K562 (cell line): ENCODE data around the gene MOK.

ENCODE experiments used
- BRCA1 ChIP-seq, 2 experiments: fragments of 450-650 bp in 1 of 2; sonication (generic) in 1 of 2; formaldehyde crosslinking in 1 of 2; IDR thresholded peaks; 2 replicates each; pipeline versions ENCODE4 v1.5.0 to v1.6.1; 2017 to 2020; ENCODE audit warnings: mild to moderate bottlenecking in 1 of 2, missing genetic modification reagents in 1 of 2
- BRF2 ChIP-seq: IDR thresholded peaks from 3 replicates; pipeline ENCODE4 v1.6.1; 2011; ENCODE audit warnings: borderline replicate concordance, mild to moderate bottlenecking; ENCODE audit not compliant: insufficient read length, insufficient read depth
- CBX8 ChIP-seq: fragments of 200-600 bp; sonication (generic); IDR thresholded peaks from 2 replicates; pipeline ENCODE4 v1.6.1; 2012; ENCODE audit warnings: borderline replicate concordance, mixed run types, low read depth, mild to moderate bottlenecking, moderate library complexity, mixed read lengths, low read length, control low read depth, inconsistent platforms; ENCODE audit not compliant: poor library complexity, severe bottlenecking; ENCODE audit errors: extremely low read depth
- E4F1 ChIP-seq: fragments of 250-450 bp; sonication (Bioruptor Pico); IDR thresholded peaks from 2 replicates; pipeline ENCODE4 v1.5.0; 2021; ENCODE audit warnings: mild to moderate bottlenecking, borderline replicate concordance
- HMGXB4 ChIP-seq: sonication (generic); formaldehyde crosslinking; IDR thresholded peaks from 2 replicates; pipeline ENCODE4 v1.8.1; 2023; ENCODE audit warnings: mild to moderate bottlenecking, missing genetic modification reagents
- KDM1A ChIP-seq, 2 experiments: fragments of 450-650 bp; IDR thresholded peaks; 2 replicates each; pipeline ENCODE4 v1.6.1; 2016; ENCODE audit warnings: mild to moderate bottlenecking in 2 of 2
- PATZ1 ChIP-seq: fragments of 250-450 bp; sonication (Bioruptor Pico); IDR thresholded peaks from 2 replicates; pipeline ENCODE4 v1.5.0; 2020; ENCODE audit warnings: mild to moderate bottlenecking, borderline replicate concordance
- POLR2AphosphoS5 ChIP-seq: IDR thresholded peaks from 2 replicates; pipeline ENCODE4 v1.6.1; 2011; ENCODE audit warnings: mild to moderate bottlenecking, low read depth, low read length, moderate library complexity; ENCODE audit not compliant: control insufficient read depth, insufficient read depth
- RAD21 ChIP-seq, 2 experiments: fragments of 250-450 bp in 1 of 2; fragments of 450-650 bp in 1 of 2; sonication (Bioruptor Pico) in 1 of 2; formaldehyde crosslinking in 1 of 2; IDR thresholded peaks in 1 of 2; conservative IDR thresholded peaks in 1 of 2; 2 replicates each; pipeline versions ENCODE4 v1.4.0 to v1.8.0; 2020 to 2022; ENCODE audit warnings: mild to moderate bottlenecking in 2 of 2, moderate library complexity in 1 of 2
- SPI1 ChIP-seq: IDR thresholded peaks from 2 replicates; pipeline ENCODE4 v1.6.1; 2011; ENCODE audit warnings: low read depth, low read length, control low read depth, borderline replicate concordance
- YY1 ChIP-seq, 3 experiments: IDR thresholded peaks; 2 replicates each; pipeline ENCODE4 v1.6.1; 2011; ENCODE audit warnings: low read length in 2 of 3, mild to moderate bottlenecking in 2 of 3, moderate library complexity in 2 of 3, borderline replicate concordance in 1 of 3, control low read depth in 1 of 3, low read depth in 1 of 3; ENCODE audit not compliant: insufficient read depth in 3 of 3, insufficient replicate concordance in 2 of 3, control insufficient read depth in 1 of 3, insufficient read length in 1 of 3; ENCODE audit errors: extremely low read depth in 1 of 3
- ZNF609 ChIP-seq: sonication (generic); formaldehyde crosslinking; IDR thresholded peaks from 2 replicates; pipeline ENCODE4 v1.8.1; 2023; ENCODE audit warnings: missing genetic modification reagents, mild to moderate bottlenecking, borderline replicate concordance
- TF ChIP-seq, protein P1 (sequence below), 3 experiments: IDR thresholded peaks in 2 of 3; conservative IDR thresholded peaks in 1 of 3; 2 replicates each; pipeline ENCODE4 v1.5.1; 2011 to 2012; ENCODE audit warnings: low read length in 3 of 3, mild to moderate bottlenecking in 3 of 3, control low read depth in 2 of 3, improper control_type of control experiment in 1 of 3, inconsistent platforms in 1 of 3, low read depth in 1 of 3, mixed read lengths in 1 of 3, moderate library complexity in 1 of 3; ENCODE audit not compliant: insufficient read depth in 2 of 3

DNA sequence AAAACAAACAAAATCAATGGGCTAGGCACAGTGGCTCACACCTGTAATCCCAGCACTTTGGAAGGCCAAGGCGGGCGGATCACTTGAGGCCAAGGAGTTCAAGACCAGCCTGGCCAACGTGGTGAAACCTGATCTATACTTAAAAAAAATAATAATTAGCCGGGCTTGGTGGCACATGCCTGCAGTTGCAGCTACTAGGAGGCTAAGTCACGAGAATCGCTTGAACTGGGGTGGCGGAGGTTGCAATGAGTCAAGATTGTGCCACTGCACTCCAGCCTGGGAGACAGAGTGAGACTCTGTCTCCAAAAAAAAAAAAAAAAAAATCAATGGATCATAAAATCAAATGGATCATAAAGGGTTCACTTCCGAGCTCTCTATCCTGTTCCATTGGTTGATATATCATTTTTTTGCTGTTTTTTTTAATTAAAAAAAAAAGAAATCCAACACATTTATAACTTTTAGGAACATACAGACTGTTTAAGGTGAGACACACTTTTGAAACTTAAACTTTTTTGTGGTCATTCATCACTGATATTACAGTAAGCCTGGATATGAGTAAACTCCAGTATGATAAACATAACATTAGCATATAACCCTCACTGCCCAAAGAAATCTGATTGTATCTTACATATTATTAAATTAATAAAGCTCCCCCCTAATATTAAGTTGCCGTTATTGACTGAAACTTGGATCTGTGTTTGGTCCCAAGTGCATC lies 22.1 kb downstream of the MOK start:
- TF ChIP-seq HMGXB4 (CRISPR knock-in tag): no peak
- TF ChIP-seq PATZ1 (CRISPR knock-in tag): no peak
- TF ChIP-seq, protein P1, sequence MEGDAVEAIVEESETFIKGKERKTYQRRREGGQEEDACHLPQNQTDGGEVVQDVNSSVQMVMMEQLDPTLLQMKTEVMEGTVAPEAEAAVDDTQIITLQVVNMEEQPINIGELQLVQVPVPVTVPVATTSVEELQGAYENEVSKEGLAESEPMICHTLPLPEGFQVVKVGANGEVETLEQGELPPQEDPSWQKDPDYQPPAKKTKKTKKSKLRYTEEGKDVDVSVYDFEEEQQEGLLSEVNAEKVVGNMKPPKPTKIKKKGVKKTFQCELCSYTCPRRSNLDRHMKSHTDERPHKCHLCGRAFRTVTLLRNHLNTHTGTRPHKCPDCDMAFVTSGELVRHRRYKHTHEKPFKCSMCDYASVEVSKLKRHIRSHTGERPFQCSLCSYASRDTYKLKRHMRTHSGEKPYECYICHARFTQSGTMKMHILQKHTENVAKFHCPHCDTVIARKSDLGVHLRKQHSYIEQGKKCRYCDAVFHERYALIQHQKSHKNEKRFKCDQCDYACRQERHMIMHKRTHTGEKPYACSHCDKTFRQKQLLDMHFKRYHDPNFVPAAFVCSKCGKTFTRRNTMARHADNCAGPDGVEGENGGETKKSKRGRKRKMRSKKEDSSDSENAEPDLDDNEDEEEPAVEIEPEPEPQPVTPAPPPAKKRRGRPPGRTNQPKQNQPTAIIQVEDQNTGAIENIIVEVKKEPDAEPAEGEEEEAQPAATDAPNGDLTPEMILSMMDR (IDR thresholded peaks at IDR 0.05 in 2 of 3, conservative IDR thresholded peaks at IDR 0.05 in 1 of 3; ENCODE audit: insufficient read depth in 2 of 3, low read depth in 1 of 3, low read length in 3 of 3): no peak
- no peak for TF ChIP-seq ZNF609
- no peak for TF ChIP-seq BRCA1 (IDR thresholded peaks at IDR 0.05)
- no peak for TF ChIP-seq BRCA1 (CRISPR knock-in tag; IDR thresholded peaks at IDR 0.05)
- no peak for TF ChIP-seq BRF2
- TF ChIP-seq POLR2AphosphoS5: no peak
- no peak for TF ChIP-seq RAD21 (CRISPR knock-in tag; conservative IDR thresholded peaks at IDR 0.05 in 1 of 2, IDR thresholded peaks at IDR 0.05 in 1 of 2)
- TF ChIP-seq CBX8: no peak
- no peak for TF ChIP-seq KDM1A (IDR thresholded peaks at IDR 0.05)
- no peak for TF ChIP-seq E4F1 (CRISPR knock-in tag)
- TF ChIP-seq SPI1: no peak
- TF ChIP-seq YY1 (IDR thresholded peaks at IDR 0.05; ENCODE audit: borderline replicate concordance in 1 of 3, control insufficient read depth in 1 of 3, extremely low read depth in 1 of 3, insufficient read depth in 3 of 3, insufficient read length in 1 of 3, insufficient replicate concordance in 2 of 3, low read depth in 1 of 3, low read length in 2 of 3): no peak
